ENCODE measurements around the gene CYGB.

The CYGB gene

DNA sequence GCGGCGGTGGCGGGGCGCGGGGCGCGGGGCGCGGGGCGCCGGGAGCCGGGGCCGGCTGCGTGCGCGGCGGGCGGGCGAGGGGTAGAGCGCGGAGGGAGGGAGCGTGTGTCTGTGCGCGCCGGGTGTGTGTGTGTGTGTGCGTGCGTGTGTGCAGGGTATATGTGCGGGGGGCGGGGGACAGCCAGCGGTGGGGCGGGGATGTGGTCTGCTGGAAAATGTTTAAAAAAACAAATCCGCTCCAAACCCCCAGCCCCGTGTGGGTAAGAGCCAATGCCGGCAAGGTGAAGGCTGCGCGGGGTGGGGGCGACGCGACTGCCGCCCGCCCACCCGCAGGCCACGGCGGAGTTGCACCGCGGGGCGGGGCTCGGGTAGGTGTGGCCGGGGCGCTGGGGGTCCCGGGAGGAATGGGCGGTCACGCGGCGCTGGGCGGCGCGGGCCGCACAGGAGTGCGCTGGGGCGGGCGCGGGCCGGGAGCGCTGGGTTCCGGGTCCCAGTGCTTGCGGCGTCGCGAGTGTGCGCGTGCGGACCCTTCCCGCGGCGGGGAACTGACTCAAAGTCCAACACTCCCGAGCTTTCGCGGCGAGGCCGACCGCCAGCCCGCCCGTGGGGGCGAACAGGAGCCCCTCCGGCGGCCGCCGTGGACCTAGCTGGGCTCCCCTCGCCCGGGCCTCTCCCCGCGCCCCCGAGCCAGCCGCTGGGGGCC is at the start of gene CYGB:
CYGB (minus strand) TSS at position 132 of the 703 bp plus-strand sequence. CDS start 167 bp downstream, outside the sequence.
- DNase-seq, result peak in 1 of 58 donors; percentile 68

DNA sequence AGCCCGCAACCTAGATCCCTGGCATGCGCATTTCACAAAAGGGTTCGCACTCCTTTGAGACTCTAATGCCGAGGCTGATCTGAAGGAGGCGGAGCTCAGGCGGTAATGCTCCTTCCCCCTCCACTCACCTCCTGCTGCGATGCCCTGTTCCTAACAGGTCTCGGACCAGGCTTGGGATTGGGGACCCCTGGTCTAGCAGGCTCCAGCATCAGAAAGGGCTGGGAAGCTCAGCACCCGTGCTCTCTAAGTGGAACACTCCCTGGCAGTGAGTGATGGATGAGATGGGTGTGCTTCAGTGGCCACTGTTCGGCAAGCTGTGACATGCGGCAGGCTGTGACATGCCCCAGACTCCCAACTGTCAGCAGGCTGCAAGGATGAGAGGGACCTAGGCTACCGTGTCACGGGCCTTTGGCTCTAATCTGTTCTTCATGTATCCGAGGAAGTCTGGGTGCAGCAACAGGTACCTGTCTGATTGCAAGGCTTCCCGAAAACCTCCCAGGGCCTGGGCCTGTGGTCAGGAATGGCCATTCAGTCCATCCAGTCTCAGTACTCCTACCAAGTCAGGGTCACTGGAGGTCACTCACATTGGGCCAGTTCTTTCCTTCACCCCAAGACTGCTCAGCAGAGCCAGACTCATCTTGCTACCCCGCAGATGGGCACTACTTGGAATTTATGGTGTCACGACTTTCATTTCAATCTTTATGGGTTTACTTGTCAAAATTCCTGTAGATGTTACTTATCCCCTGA is 49.4 kb upstream of the CYGB start:
- no peak for DNase-seq

DNA sequence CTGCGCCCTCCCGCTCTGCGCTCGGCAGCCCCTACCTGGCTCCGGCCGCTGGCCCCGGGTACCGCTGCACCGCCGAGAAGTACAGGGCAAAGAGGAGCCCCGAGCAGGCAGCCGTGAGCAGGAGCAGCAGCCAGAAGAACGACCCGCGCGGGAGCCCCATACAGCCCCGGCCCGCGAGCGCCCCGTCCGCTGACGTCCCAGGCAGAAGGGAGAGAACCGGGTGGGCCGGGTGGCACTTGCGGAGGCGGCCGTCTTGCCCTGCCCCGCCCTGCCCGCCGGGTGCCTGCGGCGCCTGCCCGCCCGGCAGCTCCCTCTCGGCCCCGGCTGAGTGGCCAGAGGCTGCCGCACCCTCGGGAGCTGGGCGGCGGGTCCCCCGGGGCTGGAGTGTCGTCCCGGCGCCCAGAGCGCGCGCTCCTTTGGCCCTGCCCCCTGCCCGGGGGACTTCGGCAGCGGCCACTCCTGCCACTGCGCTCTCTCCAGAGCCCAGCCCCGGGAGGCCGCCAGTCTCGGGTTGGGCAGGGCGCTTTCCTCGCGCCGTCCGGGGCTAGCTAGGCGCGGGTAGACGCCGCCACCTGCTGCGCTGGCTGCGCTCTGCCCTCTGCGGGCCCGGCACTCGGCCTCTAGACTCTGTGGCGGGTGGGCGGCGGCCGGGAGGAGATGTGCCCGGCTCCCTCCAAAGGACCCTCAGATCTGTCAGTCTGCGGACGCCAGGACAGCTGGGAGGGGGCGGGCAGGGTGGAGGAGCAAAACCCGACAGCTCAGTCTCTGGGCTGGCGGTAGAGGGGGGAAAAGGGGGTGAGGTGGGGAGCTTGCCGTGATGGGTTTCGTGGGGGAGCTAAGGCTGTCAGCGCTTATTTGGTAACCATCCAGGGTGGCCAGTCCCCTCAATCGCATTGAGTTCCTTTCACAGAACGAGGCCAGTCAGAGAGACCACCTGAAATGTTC is 48.4 kb upstream of the CYGB start, which contains the start of gene ST6GALNAC2:
ST6GALNAC2 (minus strand) TSS at position 212 of the 945 bp plus-strand sequence; CDS start at position 160, 52 bp downstream.
- peak in 9 of 58 donors; percentile 10 to 39 (median 22) for DNase-seq

GRCh38 chr17:76585033-76585648 is 47.6 kb upstream of the CYGB start:
- DNase-seq, result no peak

GRCh38 chr17:76584427-76585032 is 47.0 kb upstream of the CYGB start:
- no peak for DNase-seq

DNA sequence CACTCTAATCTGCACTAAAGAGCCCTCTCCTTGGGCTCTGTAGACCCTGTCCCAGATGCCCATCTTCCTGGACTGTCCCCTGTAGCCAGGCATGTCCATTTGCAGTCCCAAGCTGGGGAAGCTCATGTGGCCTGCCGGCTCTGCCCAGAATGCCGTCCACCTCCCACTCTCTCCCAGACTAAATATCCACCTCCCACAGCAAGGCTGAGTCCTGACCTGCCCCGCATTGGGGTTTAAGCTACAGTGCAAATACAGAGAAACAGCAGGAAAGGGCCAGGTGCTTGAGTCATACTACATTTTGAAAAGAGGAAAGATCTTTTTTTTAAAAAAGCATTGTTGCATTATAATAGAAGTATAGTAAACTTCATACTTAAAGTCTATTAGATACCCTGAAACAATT is 45.2 kb upstream of the CYGB start:
- no peak for DNase-seq

GRCh38 chr17:76581515-76581914 is 44.0 kb upstream of the CYGB start:
- no peak for DNase-seq

- no peak for DNase-seq
Observed at GRCh38 chr17:76579281-76579680, 41.8 kb upstream of the CYGB start.

- DNase-seq, result no peak
Observed at GRCh38 chr17:76578376-76578775, 40.9 kb upstream of the CYGB start.

DNA sequence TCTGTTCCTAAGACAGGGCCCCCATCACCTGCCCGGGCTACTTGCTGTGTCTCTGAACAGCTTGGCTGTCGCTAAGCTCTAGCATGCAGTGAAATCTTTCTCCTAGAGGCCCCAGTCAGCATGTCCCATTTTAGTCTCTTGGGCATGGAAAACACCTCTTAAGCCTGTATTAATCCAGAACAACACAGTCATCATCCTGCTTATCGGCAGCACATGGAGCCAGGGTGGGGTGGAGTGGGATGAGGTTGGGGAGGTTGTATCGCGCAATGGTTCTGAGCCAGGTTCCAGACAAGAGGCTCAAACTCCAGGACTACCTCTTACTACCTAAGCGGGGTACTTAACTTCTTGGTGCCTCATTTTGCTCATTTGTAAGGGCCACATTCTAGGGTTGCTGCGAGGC is 40.4 kb upstream of the CYGB start:
- no peak for DNase-seq

- DNase-seq, result no peak
Observed at GRCh38 chr17:76576189-76576588, 38.7 kb upstream of the CYGB start.

DNA sequence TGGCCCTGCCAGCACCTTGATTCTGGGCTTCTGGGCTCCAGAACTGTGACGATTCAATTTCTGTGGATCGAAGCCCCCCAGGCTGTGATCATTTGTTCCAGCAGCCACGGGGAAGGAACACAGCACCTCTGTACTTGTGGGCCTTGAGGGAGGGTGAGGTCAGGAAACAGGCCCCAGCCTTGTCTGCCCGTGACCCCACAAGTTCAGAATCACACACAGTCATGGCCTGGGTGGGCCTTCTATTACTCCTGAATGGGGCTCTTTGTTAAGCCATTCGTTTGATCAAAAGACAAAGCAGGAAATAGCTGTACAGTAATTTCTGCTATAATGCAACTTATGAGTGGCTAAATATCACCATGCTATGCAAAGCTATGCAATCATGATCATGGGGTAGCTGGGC is 38.1 kb upstream of the CYGB start:
- no peak for DNase-seq

GRCh38 chr17:76574166-76574565 is 36.7 kb upstream of the CYGB start:
- no peak for DNase-seq

DNA sequence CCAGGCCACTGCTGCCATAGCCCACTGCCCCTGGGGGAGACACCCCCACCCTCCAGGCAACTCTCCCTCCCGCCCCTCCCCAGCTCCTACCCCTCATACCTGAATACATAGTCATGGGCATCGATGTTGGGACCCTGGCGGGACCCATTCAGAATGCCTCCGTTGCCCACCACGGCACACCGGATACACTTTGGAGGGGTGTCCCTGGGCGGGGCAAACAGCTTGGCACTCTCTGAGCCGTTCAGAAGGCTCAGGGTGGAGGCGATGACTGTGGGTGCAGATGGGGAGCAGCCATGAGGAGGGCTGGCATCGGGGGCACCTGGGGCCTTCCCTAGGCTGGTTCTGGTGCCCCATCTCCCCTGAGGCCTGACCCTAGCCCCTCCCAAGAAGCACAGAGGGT is 35.6 kb upstream of the CYGB start:
- no peak for DNase-seq

DNA sequence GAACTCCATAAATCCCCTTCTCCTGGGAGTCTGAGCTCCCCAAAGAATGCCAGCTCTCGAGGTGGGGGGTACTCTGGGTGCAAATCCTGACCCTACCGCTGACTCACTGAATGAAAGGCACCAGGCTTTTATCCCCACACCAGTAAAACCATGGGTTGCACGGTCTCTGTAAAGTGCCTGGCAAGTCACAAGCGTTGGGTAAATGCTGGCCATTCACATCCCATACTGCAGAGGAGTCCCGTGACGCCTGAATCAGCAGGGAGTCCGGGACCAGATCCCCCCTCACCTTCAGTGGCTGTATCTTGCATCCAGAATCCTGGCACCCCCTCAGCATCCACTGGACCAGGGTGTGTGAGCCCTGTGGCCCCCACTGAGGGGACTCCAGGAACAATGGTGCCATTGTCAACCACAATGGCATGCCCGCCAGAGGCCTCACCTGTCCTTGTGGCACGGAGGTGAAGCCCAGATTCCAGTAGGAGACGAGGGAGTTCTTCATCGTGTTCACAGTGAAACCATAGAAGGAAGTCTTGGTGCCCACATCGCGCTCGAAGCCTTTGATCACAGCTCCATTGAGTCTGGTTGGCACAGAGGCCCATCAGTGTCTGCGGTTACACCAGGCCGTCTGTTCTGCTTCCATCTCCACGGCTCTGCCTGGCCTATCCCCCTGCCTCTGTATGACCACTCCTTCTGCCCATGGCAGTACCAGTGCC is 34.8 kb upstream of the CYGB start:
- DNase-seq, result no peak

- no peak for DNase-seq
Observed at GRCh38 chr17:76570877-76571471, 33.5 kb upstream of the CYGB start.

DNA sequence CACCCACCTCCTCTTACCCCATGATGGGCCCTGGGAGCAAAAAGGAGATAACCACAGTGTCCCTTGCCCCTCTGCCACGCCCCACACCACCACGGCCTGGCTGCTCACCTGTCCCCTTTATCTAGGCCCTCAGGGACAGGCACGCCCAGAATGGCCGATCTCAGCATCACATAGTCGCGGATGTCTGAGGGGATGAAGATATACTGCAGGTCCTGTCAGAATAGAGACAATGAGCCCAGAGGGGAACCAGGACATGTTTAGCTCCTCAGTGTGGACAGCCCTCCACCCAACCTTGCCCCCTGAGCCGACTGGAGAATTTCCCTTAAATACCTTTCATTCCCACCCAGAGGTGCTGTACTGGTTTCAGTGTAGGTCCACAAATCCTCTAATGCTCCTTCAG is 32.9 kb upstream of the CYGB start:
- no peak for DNase-seq

DNA sequence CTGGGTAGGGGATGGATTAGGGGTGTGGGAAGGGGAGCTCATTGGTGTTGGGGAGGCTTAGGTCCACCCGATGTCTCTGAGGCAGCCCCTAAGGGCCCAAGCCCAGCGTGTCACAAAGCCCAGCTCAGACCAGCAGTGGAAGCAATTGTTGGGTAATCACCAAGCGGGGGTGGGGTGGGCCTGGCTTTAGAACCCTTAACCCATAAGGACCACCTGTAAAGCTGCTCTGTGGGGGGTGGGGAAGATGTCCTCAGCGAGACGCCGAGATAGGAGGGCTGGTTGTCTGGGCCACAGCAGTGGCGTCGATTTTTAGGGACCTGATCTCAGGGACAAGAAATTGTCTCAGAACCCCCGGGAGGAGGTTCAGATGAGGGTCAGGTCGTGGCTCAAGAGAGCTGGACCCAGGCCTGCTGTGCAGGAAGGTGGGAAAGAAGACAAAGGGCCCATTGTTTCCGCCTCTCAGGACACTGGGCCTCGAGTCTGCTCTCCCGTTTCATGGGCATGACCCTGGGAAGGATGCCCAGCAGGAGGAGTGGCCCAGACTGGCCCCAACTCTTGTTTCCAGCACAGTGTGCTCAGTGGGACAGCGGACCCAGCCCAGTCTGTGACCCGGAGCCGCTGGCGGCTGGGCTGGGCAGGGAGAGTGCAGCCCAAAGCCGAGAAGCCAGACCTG is 32.2 kb upstream of the CYGB start:
- peak in 50 of 58 donors; percentile 25 to 90 (median 64) for DNase-seq

DNA sequence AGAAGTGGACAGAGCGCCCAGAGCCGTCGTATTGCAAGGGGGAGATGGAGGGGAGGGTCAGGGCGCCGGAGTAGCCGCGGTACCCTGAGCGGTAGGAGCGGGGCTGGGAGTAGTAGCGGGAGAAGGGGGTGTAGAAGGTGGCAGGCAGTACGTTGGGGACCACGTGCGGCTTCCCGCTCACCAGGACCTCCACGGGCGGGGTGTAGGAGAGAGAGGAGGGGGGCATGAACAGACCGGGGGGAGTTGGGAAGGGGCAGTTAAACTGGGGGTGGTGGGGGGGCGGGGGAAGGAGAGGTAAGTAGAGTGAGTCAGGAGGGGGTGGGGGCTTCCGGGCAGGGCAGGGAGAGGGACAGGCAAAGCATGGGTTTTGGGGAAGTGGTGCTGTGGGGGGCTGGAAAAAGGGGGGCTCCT is 31.3 kb upstream of the CYGB start:
- no peak for DNase-seq
